ENCODE results near the gene ALKBH6.

The ALKBH6 gene

DNA sequence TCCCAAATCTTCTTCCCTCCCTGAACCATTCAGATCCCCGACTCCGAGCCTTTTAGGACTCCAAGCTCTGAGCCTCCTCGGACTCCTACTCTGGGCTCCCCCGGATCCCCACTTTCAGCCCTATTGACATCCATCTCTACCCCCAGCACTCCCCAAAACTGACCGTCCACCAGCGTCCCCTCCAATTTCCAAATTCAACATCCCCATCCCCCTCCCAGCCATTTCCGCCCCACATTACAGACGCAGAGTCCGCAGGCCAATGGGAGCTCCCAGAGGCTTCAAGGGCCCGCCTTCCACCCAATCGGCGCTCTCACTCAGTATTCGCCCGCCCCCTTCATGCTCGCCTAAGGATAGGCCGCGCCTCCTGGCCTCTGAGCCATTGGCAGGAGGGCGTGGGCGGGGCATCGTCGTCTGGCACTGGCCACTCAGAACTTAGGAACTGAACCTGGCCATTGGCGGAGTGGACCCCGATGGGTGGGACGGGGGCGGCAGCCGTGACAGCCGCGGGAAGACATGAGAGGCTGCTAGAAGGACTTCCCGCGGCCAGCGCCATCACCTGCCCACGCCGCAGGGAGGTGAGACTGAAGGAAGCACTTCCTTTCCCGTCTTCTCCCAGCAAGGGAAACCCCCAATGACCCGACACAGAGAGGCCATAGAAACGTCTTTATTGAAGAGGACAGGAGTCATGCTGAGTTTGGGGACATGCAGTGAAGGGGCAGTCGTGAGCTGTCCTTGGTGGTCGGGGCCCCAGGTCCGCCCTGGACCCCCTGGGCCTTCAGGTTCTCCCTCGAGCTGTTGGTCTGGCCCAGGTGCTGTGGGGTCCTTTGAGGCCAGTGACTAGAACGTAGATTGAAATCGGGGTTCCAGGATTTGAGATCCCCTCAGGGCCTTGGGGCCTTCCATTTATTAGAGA is at the start of gene ALKBH6:
Gene ALKBH6 (minus strand): TSS at position 202 of the 913 bp plus-strand sequence. CDS start 816 bp downstream, outside the sequence.
- H3K9me3 Mint-ChIP-seq = no peaks in the 10 kb centered on the region
- H3K36me3 Mint-ChIP-seq (ENCODE audit: low read depth) = peaks cover 13% of the 10 kb centered on the region
- peaks cover 40% of the 10 kb centered on the region for H3K4me1 Mint-ChIP-seq (ENCODE audit: low read depth)
- peak within 1 kb of the TSS; percentile 97 for H3K27ac Mint-ChIP-seq
- peak within 1 kb of the TSS; percentile 99 for H3K4me3 Mint-ChIP-seq
- DNase-seq (ENCODE audit: low spot score) = peak; percentile 100
- H3K27me3 Mint-ChIP-seq (ENCODE audit: low read depth) = no peaks in the 10 kb centered on the region

GRCh38 chr19:36061367-36061766 is 47.4 kb upstream of the ALKBH6 start:
- no peaks in the 10 kb centered on the region for H3K9me3 Mint-ChIP-seq

GRCh38 chr19:36060430-36060829 is 46.4 kb upstream of the ALKBH6 start:
- peaks cover 33% of the 10 kb centered on the region for H3K36me3 Mint-ChIP-seq (ENCODE audit: low read depth)
- H3K4me3 Mint-ChIP-seq = no peak overlapping the region
- peaks cover 19% of the 10 kb centered on the region for H3K4me1 Mint-ChIP-seq (ENCODE audit: low read depth)
- no peaks in the 10 kb centered on the region for H3K9me3 Mint-ChIP-seq
- no peak overlapping the region for H3K27ac Mint-ChIP-seq
- no peak for DNase-seq (ENCODE audit: low spot score)
- no peaks in the 10 kb centered on the region for H3K27me3 Mint-ChIP-seq (ENCODE audit: low read depth)

More at GRCh38 chr19:36061367-36061766, 47.4 kb upstream of the ALKBH6 start:
- H3K27me3 Mint-ChIP-seq (ENCODE audit: low read depth) = no peaks in the 10 kb centered on the region
- no peak overlapping the region for H3K27ac Mint-ChIP-seq
- peaks cover 13% of the 10 kb centered on the region for H3K4me1 Mint-ChIP-seq (ENCODE audit: low read depth)
- DNase-seq (ENCODE audit: low spot score) = no peak
- H3K36me3 Mint-ChIP-seq (ENCODE audit: low read depth) = peaks cover 31% of the 10 kb centered on the region
- H3K4me3 Mint-ChIP-seq = no peak overlapping the region

GRCh38 chr19:36059180-36059910 is 45.3 kb upstream of the ALKBH6 start:
- H3K27ac Mint-ChIP-seq = no peak overlapping the region
- H3K4me1 Mint-ChIP-seq (ENCODE audit: low read depth) = peaks cover 20% of the 10 kb centered on the region
- no peak for DNase-seq (ENCODE audit: low spot score)
- no peaks in the 10 kb centered on the region for H3K27me3 Mint-ChIP-seq (ENCODE audit: low read depth)
- H3K4me3 Mint-ChIP-seq = no peak overlapping the region
- no peaks in the 10 kb centered on the region for H3K9me3 Mint-ChIP-seq
- peaks cover 26% of the 10 kb centered on the region for H3K36me3 Mint-ChIP-seq (ENCODE audit: low read depth)

- Mint-ChIP-seq H3K36me3 (ENCODE audit: low read depth) (peaks cover 24% of the 10 kb centered on the region), H3K4me3 (no peak overlapping the region), H3K4me1 (ENCODE audit: low read depth) (peaks cover 20% of the 10 kb centered on the region), H3K27me3 (ENCODE audit: low read depth) (no peaks in the 10 kb centered on the region), H3K27ac (no peak overlapping the region), H3K9me3 (no peaks in the 10 kb centered on the region)
- no peak for DNase-seq (ENCODE audit: low spot score)
Measured at GRCh38 chr19:36058481-36059179, 44.6 kb upstream of the ALKBH6 start.

- H3K27ac Mint-ChIP-seq = peak within 1 kb of the TSS; percentile 96
- H3K27me3 Mint-ChIP-seq (ENCODE audit: low read depth) = no peaks in the 10 kb centered on the region
- peaks cover 18% of the 10 kb centered on the region for H3K36me3 Mint-ChIP-seq (ENCODE audit: low read depth)
- H3K4me3 Mint-ChIP-seq = peak within 1 kb of the TSS; percentile 94
- peak; percentile 95 for DNase-seq (ENCODE audit: low spot score)
- no peaks in the 10 kb centered on the region for H3K9me3 Mint-ChIP-seq
- peaks cover 28% of the 10 kb centered on the region for H3K4me1 Mint-ChIP-seq (ENCODE audit: low read depth)
Measured at GRCh38 chr19:36054733-36055686, 41.0 kb upstream of the ALKBH6 start, which contains the start of gene WDR62. Gene WDR62 (plus strand): TSS chr19:36054897. CDS start chr19:36054972, 75 bp downstream.

DNA sequence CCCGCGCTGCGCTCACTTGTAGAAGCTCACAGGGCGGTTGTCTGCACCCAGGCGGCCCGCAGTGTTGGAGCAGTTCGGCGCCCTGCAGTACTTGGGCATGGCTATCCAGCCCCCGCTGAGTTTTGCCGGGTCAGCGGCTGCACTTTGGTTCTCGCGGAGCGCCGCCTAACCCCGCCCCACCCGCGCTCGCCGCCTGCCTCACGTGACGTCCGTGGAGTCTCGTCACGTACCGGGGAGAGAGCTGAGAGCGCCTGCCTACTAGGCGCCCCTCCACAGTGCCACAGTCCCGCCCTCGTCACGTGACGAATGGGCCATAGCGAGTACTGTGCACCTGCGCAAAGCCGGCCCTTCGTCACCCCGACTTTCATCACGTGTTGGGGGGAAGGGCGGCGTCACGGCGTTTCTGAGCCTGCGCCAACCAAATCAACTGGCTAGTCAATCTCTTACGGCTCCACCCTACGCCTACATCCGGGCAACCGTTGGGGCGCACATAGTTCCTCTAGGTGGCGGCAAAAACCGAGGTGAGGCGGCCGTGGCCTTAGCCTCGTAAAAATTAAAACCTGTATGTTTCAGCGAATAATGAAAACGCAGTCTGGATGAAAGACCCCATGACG is 40.2 kb upstream of the ALKBH6 start, which contains the start of gene THAP8:
Gene THAP8 (minus strand): TSS at position 167 of the 614 bp plus-strand sequence. CDS start 68 bp downstream, at position 99.
- H3K9me3 Mint-ChIP-seq = no peaks in the 10 kb centered on the region
- peak within 1 kb of the TSS; percentile 96 for H3K27ac Mint-ChIP-seq
- peaks cover 28% of the 10 kb centered on the region for H3K4me1 Mint-ChIP-seq (ENCODE audit: low read depth)
- peaks cover 13% of the 10 kb centered on the region for H3K36me3 Mint-ChIP-seq (ENCODE audit: low read depth)
- DNase-seq (ENCODE audit: low spot score) = peak; percentile 99
- H3K27me3 Mint-ChIP-seq (ENCODE audit: low read depth) = no peaks in the 10 kb centered on the region
- H3K4me3 Mint-ChIP-seq = peak within 1 kb of the TSS; percentile 94

GRCh38 chr19:36051637-36052036 is 37.6 kb upstream of the ALKBH6 start:
- Mint-ChIP-seq H3K36me3 (ENCODE audit: low read depth) (peaks cover 3% of the 10 kb centered on the region), H3K4me3 (no peak overlapping the region), H3K27me3 (ENCODE audit: low read depth) (no peaks in the 10 kb centered on the region), H3K27ac (peak overlapping the region; percentile 49), H3K4me1 (ENCODE audit: low read depth) (peaks cover 17% of the 10 kb centered on the region), H3K9me3 (no peaks in the 10 kb centered on the region)
- DNase-seq (ENCODE audit: low spot score) = no peak

DNA sequence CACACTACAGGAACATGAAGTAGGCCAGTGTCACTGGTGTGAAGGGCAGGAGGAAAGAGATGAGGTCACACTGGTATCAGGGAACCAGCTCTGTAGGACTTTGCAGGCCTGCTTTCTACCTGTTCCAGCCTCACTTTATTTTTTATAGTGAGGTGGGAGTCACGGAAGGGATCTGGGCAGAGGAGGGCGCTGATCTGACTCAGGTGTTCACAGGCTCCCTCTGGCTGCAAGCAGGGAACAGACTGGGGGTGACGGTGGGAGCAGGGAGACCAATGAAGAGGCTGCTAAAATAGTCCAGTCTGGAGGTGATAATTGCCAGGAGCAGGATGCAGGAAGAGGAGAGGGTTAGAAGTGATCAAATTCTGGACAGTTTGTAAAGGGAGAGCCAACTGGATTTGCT is 37.2 kb upstream of the ALKBH6 start:
- Mint-ChIP-seq H3K4me1 (ENCODE audit: low read depth) (peaks cover 14% of the 10 kb centered on the region), H3K27ac (peak overlapping the region; percentile 49), H3K9me3 (no peaks in the 10 kb centered on the region)

GRCh38 chr19:36049080-36049698 is 35.2 kb upstream of the ALKBH6 start:
- peaks cover 5% of the 10 kb centered on the region for H3K36me3 Mint-ChIP-seq (ENCODE audit: low read depth)
- peaks cover 10% of the 10 kb centered on the region for H3K4me1 Mint-ChIP-seq (ENCODE audit: low read depth)
- H3K27ac Mint-ChIP-seq = no peak overlapping the region
- H3K9me3 Mint-ChIP-seq = no peaks in the 10 kb centered on the region
- no peak overlapping the region for H3K4me3 Mint-ChIP-seq
- DNase-seq (ENCODE audit: low spot score) = no peak
- no peaks in the 10 kb centered on the region for H3K27me3 Mint-ChIP-seq (ENCODE audit: low read depth)

More for the DNA sequence above, 37.2 kb upstream of the ALKBH6 start:
- Mint-ChIP-seq H3K36me3 (ENCODE audit: low read depth) (peaks cover 2% of the 10 kb centered on the region), H3K27me3 (ENCODE audit: low read depth) (no peaks in the 10 kb centered on the region), H3K4me3 (no peak overlapping the region)
- no peak for DNase-seq (ENCODE audit: low spot score)

DNA sequence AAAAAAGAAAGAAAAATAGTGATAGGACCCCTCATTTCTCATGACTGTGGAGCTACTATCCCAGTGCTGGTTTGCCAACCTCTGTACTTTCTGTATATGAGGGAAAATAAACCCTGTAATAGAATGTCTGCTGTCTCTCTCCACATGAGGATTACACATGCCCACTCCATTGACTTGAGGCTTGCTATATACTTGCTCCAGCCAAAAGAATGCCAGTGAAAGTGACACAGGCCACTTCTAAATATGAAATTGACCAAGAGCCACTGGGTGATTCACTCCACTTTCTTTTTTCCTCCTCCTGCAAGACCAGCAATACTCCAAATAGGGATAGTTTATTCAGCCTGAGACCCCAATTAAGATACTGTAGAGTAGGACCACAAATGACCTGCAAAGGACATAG is 33.8 kb upstream of the ALKBH6 start:
- no peak overlapping the region for H3K27ac Mint-ChIP-seq

GRCh38 chr19:36046443-36047050 is 32.5 kb upstream of the ALKBH6 start:
- no peak for DNase-seq (ENCODE audit: low spot score)
- H3K27me3 Mint-ChIP-seq (ENCODE audit: low read depth) = no peaks in the 10 kb centered on the region
- H3K4me1 Mint-ChIP-seq (ENCODE audit: low read depth) = peaks cover 8% of the 10 kb centered on the region
- H3K9me3 Mint-ChIP-seq = no peaks in the 10 kb centered on the region
- no peak overlapping the region for H3K4me3 Mint-ChIP-seq
- H3K27ac Mint-ChIP-seq = no peak overlapping the region
- H3K36me3 Mint-ChIP-seq (ENCODE audit: low read depth) = peaks cover 7% of the 10 kb centered on the region

More for the DNA sequence above, 33.8 kb upstream of the ALKBH6 start:
- no peak for DNase-seq (ENCODE audit: low spot score)
- Mint-ChIP-seq H3K4me3 (no peak overlapping the region), H3K4me1 (ENCODE audit: low read depth) (peaks cover 10% of the 10 kb centered on the region), H3K27me3 (ENCODE audit: low read depth) (no peaks in the 10 kb centered on the region), H3K9me3 (no peaks in the 10 kb centered on the region), H3K36me3 (ENCODE audit: low read depth) (peaks cover 7% of the 10 kb centered on the region)
